Sigmoid colon (tissue), 7 donors: Measurements from ENCODE around the gene SLC2A6. TPM values are rescaled to one million over a fixed set of nuclear protein-coding genes. Genes with fewer than 3 reads are reported as not detected.

Source experiments
- DNase-seq: peaks from one replicate; pipeline ENCODE4 v3.0.0-alpha.2; 2019
- H3K27ac ChIP-seq, 4 donors: fragments of 200-600 bp; sonication (generic); one replicate each; pipeline ENCODE4 v1.5.1; 2016 to 2019; ENCODE audit warnings: mild to moderate bottlenecking in 1 of 4
- H3K27me3 ChIP-seq, 3 donors: fragments of 200-600 bp; sonication (generic); one replicate each; pipeline ENCODE4 v1.5.1; 2019; ENCODE audit warnings: mild to moderate bottlenecking in 1 of 3
- H3K36me3 ChIP-seq, 4 donors: fragments of 200-600 bp; sonication (generic); one replicate each; pipeline ENCODE4 v1.5.1; 2016 to 2019
- H3K4me1 ChIP-seq, 4 donors: fragments of 200-600 bp; sonication (generic); one replicate each; pipeline ENCODE4 v1.5.1; 2017 to 2019
- H3K4me3 ChIP-seq, 4 donors: fragments of 200-600 bp; sonication (generic); one replicate each; pipeline ENCODE4 v1.5.1; 2017 to 2019; ENCODE audit warnings: mild to moderate bottlenecking in 2 of 4, moderate library complexity in 1 of 4
- H3K9me3 ChIP-seq, 4 donors: fragments of 200-600 bp in 3 of 4; sonication (generic) in 3 of 4; one replicate each; pipeline versions ENCODE4 v1.5.1 to v1.6.1; 2013 to 2019
- CTCF ChIP-seq, 4 experiments: fragments of 450-650 bp in 3 of 4; fragments of 200-600 bp in 1 of 4; IDR thresholded peaks; one replicate each; pipeline ENCODE4 v1.5.1; 2016 to 2019; ENCODE audit warnings: antibody characterized with exemption in 4 of 4, mild to moderate bottlenecking in 3 of 4, moderate library complexity in 2 of 4
- EP300 ChIP-seq, 4 donors: sonication (generic); formaldehyde crosslinking; IDR thresholded peaks; one replicate each; pipeline ENCODE4 v1.6.1; 2017; ENCODE audit warnings: antibody characterized with exemption in 4 of 4
- POLR2A ChIP-seq, 2 donors: fragments of 450-650 bp; IDR thresholded peaks; one replicate each; pipeline ENCODE4 v1.6.1; 2016; ENCODE audit warnings: antibody characterized with exemption in 2 of 2, mild to moderate bottlenecking in 2 of 2, moderate library complexity in 2 of 2
- POLR2AphosphoS5 ChIP-seq, 4 donors: sonication (generic); formaldehyde crosslinking; IDR thresholded peaks; one replicate each; pipeline ENCODE4 v1.6.1; 2017; ENCODE audit warnings: antibody characterized with exemption in 4 of 4
- WGBS, 2 donors: extraction: QIAGEN DNeasy Blood & Tissue Kit; methylation state at CpG; one replicate each; pipeline ENCODE4 v1.1.7; 2013; 5-methylcytosine and 5-hydroxymethylcytosine counted together
- intact Hi-C: fragments of 100-400 bp; cut with DNase I; formaldehyde crosslinking; loops from one replicate; pipeline ENCODE4 v1.15.1; 2023
- polyA plus RNA-seq, 3 donors: library from polyadenylated mRNA; stranded (reverse); fragments of 200-250 nt; gene quantifications; one replicate each; pipeline ENCODE4 v1.2.3, GENCODE V29; 2013
- total RNA-seq, 4 donors: library from RNA; depleted of rRNA; stranded (reverse); fragments of >200 nt; gene quantifications; one replicate each; pipeline ENCODE4 v1.1.0, GENCODE V29; 2016
- donor health status: healthy with polysubstance abuse.
- donor health status: Bipolar disorder and iron deficiency.
- donor health status: healthy.

Gene SLC2A6
- total and polyA plus RNA-seq, 7 donors = 1.2 to 8.2 (median 1.8) TPM

GRCh38 chr9:133443248-133443647 is 35.7 kb downstream of the SLC2A6 start:
- H3K4me3 ChIP-seq = no peak overlapping the region
- H3K27ac ChIP-seq = no peak overlapping the region
- TF ChIP-seq CTCF (IDR thresholded peaks at IDR 0.05) (no peak), POLR2A (IDR thresholded peaks at IDR 0.05) (no peak), POLR2AphosphoS5 (IDR thresholded peaks at IDR 0.05) (no peak), EP300 (IDR thresholded peaks at IDR 0.05) (no peak)
- WGBS, 2 donors = 94 to 95% methylated on average over 15 of the region's 15 CpGs
- no peak for DNase-seq
- H3K27me3 ChIP-seq = no peaks in the 10 kb centered on the region
- no peaks in the 10 kb centered on the region for H3K9me3 ChIP-seq
- intact Hi-C loops = no loop called here
- H3K4me1 ChIP-seq = no peaks in the 10 kb centered on the region
- H3K36me3 ChIP-seq = no peaks in the 10 kb centered on the region

- no peak for DNase-seq
- H3K27ac ChIP-seq = no peak overlapping the region
- TF ChIP-seq POLR2A (IDR thresholded peaks at IDR 0.05) (no peak), EP300 (IDR thresholded peaks at IDR 0.05) (no peak), CTCF (IDR thresholded peaks at IDR 0.05) (no peak), POLR2AphosphoS5 (IDR thresholded peaks at IDR 0.05) (no peak)
- no peaks in the 10 kb centered on the region for H3K36me3 ChIP-seq
- no peaks in the 10 kb centered on the region for H3K9me3 ChIP-seq
- H3K27me3 ChIP-seq = no peaks in the 10 kb centered on the region
- intact Hi-C loops = no loop called here
- 66 to 85% methylated on average over 5 of the region's 5 CpGs for WGBS, 2 donors
- no peak overlapping the region for H3K4me3 ChIP-seq
- H3K4me1 ChIP-seq = no peaks in the 10 kb centered on the region
These were observed 37.3 kb downstream of the SLC2A6 start for GRCh38 chr9:133441571-133441970.

DNA sequence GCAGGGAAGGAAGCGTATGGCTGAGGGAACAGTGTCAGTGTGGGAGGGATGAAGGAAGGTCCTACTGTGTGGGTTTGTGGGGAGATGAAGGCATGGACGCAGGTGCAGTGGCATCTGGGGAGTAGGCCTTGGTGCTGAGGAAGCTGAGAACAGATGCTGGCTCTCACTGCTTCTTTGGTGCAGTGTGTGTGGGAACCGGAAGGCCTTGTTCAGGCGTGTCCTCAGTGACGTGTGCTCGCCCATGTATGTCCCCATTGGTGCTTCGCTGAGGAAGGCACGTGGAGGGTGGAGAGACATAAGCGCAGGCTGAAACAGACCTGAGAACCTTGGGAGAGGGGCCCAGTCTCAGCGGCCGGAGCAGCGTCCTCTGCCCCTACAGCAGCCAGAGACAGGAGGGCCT is 38.0 kb downstream of the SLC2A6 start:
- no peak for TF ChIP-seq EP300 (IDR thresholded peaks at IDR 0.05)
- TF ChIP-seq CTCF (IDR thresholded peaks at IDR 0.05) = no peak
- TF ChIP-seq POLR2AphosphoS5 (IDR thresholded peaks at IDR 0.05) = no peak
- TF ChIP-seq POLR2A (IDR thresholded peaks at IDR 0.05) = no peak
- no peaks in the 10 kb centered on the region for H3K27me3 ChIP-seq
- no peak for DNase-seq
- no peak overlapping the region for H3K4me3 ChIP-seq
- no peak overlapping the region for H3K27ac ChIP-seq
- no peaks in the 10 kb centered on the region for H3K4me1 ChIP-seq
- 79 to 95% methylated on average over 12 of the region's 12 CpGs for WGBS, 2 donors
- H3K36me3 ChIP-seq = no peaks in the 10 kb centered on the region
- H3K9me3 ChIP-seq = no peaks in the 10 kb centered on the region
- intact Hi-C loops = no loop called here

DNA sequence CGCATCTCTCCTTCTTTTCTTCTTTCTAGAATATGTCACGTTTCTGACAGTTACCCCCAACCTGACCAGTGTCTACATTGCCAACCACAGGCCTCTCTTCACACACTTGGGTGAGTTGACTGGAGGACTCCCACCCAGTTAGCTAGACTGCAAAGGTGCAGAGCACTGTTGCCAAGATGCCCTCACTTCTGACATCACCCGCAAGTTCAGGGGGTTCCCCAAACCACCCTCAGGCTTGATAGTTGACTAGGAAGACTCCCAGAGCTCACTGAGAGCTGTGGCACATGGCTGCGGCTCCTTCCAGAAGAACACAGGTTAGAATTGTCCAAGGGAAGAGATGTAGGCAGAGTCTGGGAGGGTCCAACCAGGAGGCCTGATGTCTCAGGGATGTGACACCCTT is 39.6 kb downstream of the SLC2A6 start:
- WGBS, 2 donors = 69 to 78% methylated on average over 4 of the region's 4 CpGs
- no peak for DNase-seq
- intact Hi-C loops = no loop called here
- Histone ChIP-seq H3K4me1 (no peaks in the 10 kb centered on the region), H3K27me3 (no peaks in the 10 kb centered on the region), H3K27ac (no peak overlapping the region), H3K9me3 (no peaks in the 10 kb centered on the region), H3K36me3 (no peaks in the 10 kb centered on the region), H3K4me3 (no peak overlapping the region)
- TF ChIP-seq CTCF (IDR thresholded peaks at IDR 0.05) (no peak), POLR2AphosphoS5 (IDR thresholded peaks at IDR 0.05) (no peak), EP300 (IDR thresholded peaks at IDR 0.05) (no peak), POLR2A (IDR thresholded peaks at IDR 0.05) (no peak)

DNA sequence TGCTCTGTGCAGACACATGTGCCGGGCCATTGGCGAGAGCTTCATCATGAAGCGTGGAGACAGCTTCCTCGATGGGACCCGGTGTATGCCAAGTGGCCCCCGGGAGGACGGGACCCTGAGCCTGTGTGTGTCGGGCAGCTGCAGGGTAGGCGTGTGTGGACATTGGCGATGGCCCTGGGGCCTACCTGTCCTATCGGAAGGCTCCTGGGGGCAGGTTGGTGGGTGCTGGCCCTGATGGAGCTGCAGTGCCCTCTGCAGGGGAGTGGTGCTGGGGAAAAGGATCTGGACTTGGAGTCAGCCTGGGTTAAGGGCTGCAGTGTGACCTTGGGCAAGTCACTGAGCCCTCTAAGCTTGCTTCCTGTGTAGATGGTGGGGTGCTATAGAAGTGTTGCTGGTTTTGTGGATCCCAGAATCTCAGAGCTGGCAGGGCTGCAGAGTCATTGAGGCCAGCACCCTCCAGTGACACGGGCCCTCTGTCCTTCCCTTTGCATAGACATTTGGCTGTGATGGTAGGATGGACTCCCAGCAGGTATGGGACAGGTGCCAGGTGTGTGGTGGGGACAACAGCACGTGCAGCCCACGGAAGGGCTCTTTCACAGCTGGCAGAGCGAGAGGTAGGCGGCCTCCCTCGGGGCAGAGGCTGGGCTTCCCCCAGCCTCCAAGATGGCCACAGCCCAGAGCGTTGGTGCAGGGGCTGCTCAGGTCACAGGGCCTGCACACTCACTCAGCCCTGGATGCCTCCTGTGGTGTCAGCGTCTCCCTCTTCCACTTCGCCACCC is 41.0 kb downstream of the SLC2A6 start:
- 84 to 87% methylated on average over 20 of the region's 20 CpGs for WGBS, 2 donors
- intact Hi-C loops = no loop called here
- no peak overlapping the region for H3K27ac ChIP-seq
- H3K4me1 ChIP-seq = no peaks in the 10 kb centered on the region
- H3K4me3 ChIP-seq = no peak overlapping the region
- no peaks in the 10 kb centered on the region for H3K36me3 ChIP-seq
- H3K27me3 ChIP-seq = no peaks in the 10 kb centered on the region
- no peaks in the 10 kb centered on the region for H3K9me3 ChIP-seq
- TF ChIP-seq POLR2A (IDR thresholded peaks at IDR 0.05) (no peak), CTCF (IDR thresholded peaks at IDR 0.05) (no peak), POLR2AphosphoS5 (IDR thresholded peaks at IDR 0.05) (no peak), EP300 (IDR thresholded peaks at IDR 0.05) (no peak)
- DNase-seq = no peak
